ENCODE data around the gene DLG2.

GRCh38 chr11:84795698-84796097 lies 831.4 kb downstream of the DLG2 start:
- TF ChIP-seq, protein P1, sequence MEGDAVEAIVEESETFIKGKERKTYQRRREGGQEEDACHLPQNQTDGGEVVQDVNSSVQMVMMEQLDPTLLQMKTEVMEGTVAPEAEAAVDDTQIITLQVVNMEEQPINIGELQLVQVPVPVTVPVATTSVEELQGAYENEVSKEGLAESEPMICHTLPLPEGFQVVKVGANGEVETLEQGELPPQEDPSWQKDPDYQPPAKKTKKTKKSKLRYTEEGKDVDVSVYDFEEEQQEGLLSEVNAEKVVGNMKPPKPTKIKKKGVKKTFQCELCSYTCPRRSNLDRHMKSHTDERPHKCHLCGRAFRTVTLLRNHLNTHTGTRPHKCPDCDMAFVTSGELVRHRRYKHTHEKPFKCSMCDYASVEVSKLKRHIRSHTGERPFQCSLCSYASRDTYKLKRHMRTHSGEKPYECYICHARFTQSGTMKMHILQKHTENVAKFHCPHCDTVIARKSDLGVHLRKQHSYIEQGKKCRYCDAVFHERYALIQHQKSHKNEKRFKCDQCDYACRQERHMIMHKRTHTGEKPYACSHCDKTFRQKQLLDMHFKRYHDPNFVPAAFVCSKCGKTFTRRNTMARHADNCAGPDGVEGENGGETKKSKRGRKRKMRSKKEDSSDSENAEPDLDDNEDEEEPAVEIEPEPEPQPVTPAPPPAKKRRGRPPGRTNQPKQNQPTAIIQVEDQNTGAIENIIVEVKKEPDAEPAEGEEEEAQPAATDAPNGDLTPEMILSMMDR (IDR thresholded peaks at IDR 0.05), result no peak
- TF ChIP-seq POLR2AphosphoS5 (IDR thresholded peaks at IDR 0.05) (no peak), EP300 (IDR thresholded peaks at IDR 0.05) (no peak), POLR2A (IDR thresholded peaks at IDR 0.05) (no peak)
